PC-3 (cell line): ENCODE measurements around the gene KLHL8.

ENCODE experiments used
- EZH2 ChIP-seq: fragments of 300-600 bp; sonication (generic); IDR thresholded peaks from one replicate; pipeline ENCODE4 v1.6.1; 2017; ENCODE audit warnings: antibody characterized with exemption, mild to moderate bottlenecking, low read length; ENCODE audit not compliant: unreplicated experiment
- EZH2phosphoT487 ChIP-seq: fragments of 300-600 bp; sonication (generic); IDR thresholded peaks from 2 replicates; pipeline ENCODE4 v1.6.1; 2018; ENCODE audit warnings: mild to moderate bottlenecking, antibody characterized with exemption, low read length, borderline replicate concordance
- TF ChIP-seq, protein P1 (sequence below): fragments of 300-600 bp; sonication (generic); conservative IDR thresholded peaks from 2 replicates; pipeline ENCODE4 v1.5.1; 2017; ENCODE audit warnings: antibody characterized with exemption, low read depth, mild to moderate bottlenecking, low read length

DNA sequence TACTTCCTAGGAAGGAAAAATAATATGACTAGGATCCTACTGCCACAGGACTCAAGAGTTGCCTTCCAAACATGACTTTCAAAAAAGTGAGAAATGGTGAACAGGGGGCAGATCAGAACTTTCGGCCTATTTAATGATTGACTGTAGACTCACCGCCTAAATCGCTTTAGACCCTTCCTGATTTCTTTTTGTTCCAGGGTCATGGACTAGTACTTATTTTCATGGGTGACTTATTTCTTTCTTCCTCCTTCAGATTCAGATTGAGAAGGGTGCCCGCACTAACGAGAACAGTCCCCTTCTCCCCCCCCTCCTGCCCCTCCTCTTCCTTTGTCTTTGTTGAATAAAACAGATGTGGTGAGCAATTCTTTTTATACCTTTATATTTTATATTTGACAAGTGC, 48.0 kb upstream of the KLHL8 start:
- TF ChIP-seq, protein P1, sequence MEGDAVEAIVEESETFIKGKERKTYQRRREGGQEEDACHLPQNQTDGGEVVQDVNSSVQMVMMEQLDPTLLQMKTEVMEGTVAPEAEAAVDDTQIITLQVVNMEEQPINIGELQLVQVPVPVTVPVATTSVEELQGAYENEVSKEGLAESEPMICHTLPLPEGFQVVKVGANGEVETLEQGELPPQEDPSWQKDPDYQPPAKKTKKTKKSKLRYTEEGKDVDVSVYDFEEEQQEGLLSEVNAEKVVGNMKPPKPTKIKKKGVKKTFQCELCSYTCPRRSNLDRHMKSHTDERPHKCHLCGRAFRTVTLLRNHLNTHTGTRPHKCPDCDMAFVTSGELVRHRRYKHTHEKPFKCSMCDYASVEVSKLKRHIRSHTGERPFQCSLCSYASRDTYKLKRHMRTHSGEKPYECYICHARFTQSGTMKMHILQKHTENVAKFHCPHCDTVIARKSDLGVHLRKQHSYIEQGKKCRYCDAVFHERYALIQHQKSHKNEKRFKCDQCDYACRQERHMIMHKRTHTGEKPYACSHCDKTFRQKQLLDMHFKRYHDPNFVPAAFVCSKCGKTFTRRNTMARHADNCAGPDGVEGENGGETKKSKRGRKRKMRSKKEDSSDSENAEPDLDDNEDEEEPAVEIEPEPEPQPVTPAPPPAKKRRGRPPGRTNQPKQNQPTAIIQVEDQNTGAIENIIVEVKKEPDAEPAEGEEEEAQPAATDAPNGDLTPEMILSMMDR: no peak
- TF ChIP-seq EZH2phosphoT487: no peak
- no peak for TF ChIP-seq EZH2
